Type B pancreatic cell (in vitro differentiated cells): ENCODE measurements around the gene SAE1. TPM values are rescaled to one million over a fixed set of nuclear protein-coding genes. Genes with fewer than 3 reads are reported as not detected.
A peak's percentile ranks its signal among the peaks of the same experiment; 100 is the strongest.

ENCODE experiments used
- DNase-seq: peaks from one replicate; pipeline ENCODE4 v3.0.0; 2021; ENCODE audit warnings: mixed read lengths; ENCODE audit not compliant: unreplicated experiment; ENCODE audit errors: extremely low spot score
- H3K27ac Mint-ChIP-seq: 2 replicates; pipeline ENCODE4 v1.8.0; 2021; ENCODE audit warnings: mild to moderate bottlenecking, mixed read lengths
- H3K27me3 Mint-ChIP-seq: 2 replicates; pipeline ENCODE4 v1.8.0; 2021; ENCODE audit warnings: mixed read lengths
- H3K36me3 Mint-ChIP-seq: 2 replicates; pipeline ENCODE4 v1.8.0; 2021; ENCODE audit warnings: mixed read lengths
- H3K4me1 Mint-ChIP-seq: one replicate; pipeline ENCODE4 v1.8.0; 2021; ENCODE audit warnings: mixed read lengths; ENCODE audit not compliant: unreplicated experiment
- H3K4me3 Mint-ChIP-seq: 2 replicates; pipeline ENCODE4 v1.8.0; 2021; ENCODE audit warnings: mild to moderate bottlenecking, mixed read lengths
- H3K9me3 Mint-ChIP-seq: 2 replicates; pipeline ENCODE4 v1.8.0; 2021; ENCODE audit warnings: mixed read lengths
- total RNA-seq: library from RNA; stranded (reverse); gene quantifications from 2 replicates; pipeline ENCODE4 v1.2.1, GENCODE V29; 2021; ENCODE audit warnings: low replicate concordance
- TF ChIP-seq, protein P1 (sequence below): fragments of 200-600 bp; sonication (generic); conservative IDR thresholded peaks from 2 replicates; pipeline ENCODE4 v1.5.0; 2021; ENCODE audit warnings: antibody characterized with exemption, mild to moderate bottlenecking

Gene SAE1
- total RNA-seq, 1 donor from 2014 or later, result 155 TPM

GRCh38 chr19:47107202-47107952 lies 23.3 kb upstream of the SAE1 start:
- no peak for DNase-seq

DNA sequence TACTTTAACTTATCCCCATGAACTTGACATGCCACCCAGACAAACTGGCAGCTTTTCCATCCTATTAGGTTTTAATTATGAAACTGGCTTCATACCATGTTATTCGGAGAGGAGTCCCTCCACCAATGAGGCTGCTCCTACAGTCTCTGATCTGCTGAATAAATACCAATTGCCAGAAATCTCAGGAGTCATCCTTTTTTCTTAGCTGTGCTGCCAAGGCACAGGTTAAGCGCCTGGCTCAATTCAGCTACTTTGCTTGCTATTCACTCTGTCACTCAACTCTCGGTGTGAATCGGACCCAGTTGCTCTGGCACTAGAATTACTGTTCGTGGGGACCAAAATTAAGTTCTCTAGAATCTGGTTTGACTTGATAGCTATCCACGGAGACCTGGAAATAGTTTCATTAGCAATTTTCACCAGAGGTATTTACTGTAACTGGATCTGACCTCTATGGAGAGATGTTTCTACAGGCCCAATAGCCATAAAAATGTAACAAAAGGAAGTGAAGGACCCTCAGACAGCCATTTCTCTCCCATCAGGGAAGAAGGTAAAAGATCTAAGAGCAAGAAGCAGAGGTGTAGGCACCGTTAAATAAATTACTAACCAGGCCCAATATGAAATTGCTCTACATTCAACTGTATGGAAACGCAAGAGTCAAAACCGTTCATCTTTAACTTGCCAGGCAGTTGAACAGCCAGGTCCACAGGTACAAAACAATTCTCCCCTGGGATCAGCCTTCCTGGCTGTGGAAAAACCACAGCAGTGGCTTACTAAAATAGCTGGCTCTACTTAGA lies 22.5 kb upstream of the SAE1 start:
- TF ChIP-seq, protein P1, sequence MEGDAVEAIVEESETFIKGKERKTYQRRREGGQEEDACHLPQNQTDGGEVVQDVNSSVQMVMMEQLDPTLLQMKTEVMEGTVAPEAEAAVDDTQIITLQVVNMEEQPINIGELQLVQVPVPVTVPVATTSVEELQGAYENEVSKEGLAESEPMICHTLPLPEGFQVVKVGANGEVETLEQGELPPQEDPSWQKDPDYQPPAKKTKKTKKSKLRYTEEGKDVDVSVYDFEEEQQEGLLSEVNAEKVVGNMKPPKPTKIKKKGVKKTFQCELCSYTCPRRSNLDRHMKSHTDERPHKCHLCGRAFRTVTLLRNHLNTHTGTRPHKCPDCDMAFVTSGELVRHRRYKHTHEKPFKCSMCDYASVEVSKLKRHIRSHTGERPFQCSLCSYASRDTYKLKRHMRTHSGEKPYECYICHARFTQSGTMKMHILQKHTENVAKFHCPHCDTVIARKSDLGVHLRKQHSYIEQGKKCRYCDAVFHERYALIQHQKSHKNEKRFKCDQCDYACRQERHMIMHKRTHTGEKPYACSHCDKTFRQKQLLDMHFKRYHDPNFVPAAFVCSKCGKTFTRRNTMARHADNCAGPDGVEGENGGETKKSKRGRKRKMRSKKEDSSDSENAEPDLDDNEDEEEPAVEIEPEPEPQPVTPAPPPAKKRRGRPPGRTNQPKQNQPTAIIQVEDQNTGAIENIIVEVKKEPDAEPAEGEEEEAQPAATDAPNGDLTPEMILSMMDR, result no peak
- Mint-ChIP-seq H3K9me3 (no peaks in the 10 kb centered on the region), H3K4me1 (peaks cover 43% of the 10 kb centered on the region), H3K4me3 (peak overlapping the region; percentile 74), H3K36me3 (peaks cover 19% of the 10 kb centered on the region), H3K27ac (peak overlapping the region; percentile 100), H3K27me3 (peaks cover 2% of the 10 kb centered on the region)
- no peak for DNase-seq

More at GRCh38 chr19:47107202-47107952, 23.3 kb upstream of the SAE1 start:
- H3K36me3 Mint-ChIP-seq, result peaks cover 19% of the 10 kb centered on the region
- H3K27me3 Mint-ChIP-seq, result no peaks in the 10 kb centered on the region
- peak overlapping the region; percentile 74 for H3K4me3 Mint-ChIP-seq
- no peaks in the 10 kb centered on the region for H3K9me3 Mint-ChIP-seq
- TF ChIP-seq, protein P1, result no peak
- H3K27ac Mint-ChIP-seq, result peak overlapping the region; percentile 100
- peaks cover 51% of the 10 kb centered on the region for H3K4me1 Mint-ChIP-seq

DNA sequence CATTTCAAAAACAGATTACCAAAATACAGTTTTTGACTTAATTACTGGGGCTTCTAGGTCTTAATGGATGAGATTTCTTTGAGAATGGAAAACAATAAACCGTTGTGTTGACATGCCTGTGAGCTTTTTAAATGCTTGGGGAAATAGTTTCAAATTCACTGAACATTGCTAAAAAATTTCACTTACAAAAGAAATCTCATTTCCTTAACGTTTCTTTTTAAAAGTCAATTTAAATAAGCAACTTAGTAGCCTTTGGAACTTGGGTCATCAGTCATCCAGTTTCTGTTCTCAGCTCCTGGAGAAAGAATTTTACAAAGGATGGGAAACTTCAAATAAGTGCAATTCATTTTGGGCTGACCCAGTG lies 21.5 kb upstream of the SAE1 start:
- Mint-ChIP-seq H3K4me3 (peak overlapping the region; percentile 95), H3K4me1 (peaks cover 52% of the 10 kb centered on the region), H3K27me3 (peaks cover 6% of the 10 kb centered on the region), H3K36me3 (peaks cover 24% of the 10 kb centered on the region), H3K9me3 (no peaks in the 10 kb centered on the region), H3K27ac (peak overlapping the region; percentile 100)
- no peak for DNase-seq
- TF ChIP-seq, protein P1, result no peak

GRCh38 chr19:47109541-47110375 lies 20.9 kb upstream of the SAE1 start:
- Mint-ChIP-seq H3K27ac (peak overlapping the region; percentile 100), H3K4me1 (peaks cover 54% of the 10 kb centered on the region), H3K27me3 (peaks cover 6% of the 10 kb centered on the region), H3K9me3 (no peaks in the 10 kb centered on the region), H3K36me3 (peaks cover 24% of the 10 kb centered on the region), H3K4me3 (peak overlapping the region; percentile 95)
- DNase-seq, result no peak
- TF ChIP-seq, protein P1, result no peak

DNA sequence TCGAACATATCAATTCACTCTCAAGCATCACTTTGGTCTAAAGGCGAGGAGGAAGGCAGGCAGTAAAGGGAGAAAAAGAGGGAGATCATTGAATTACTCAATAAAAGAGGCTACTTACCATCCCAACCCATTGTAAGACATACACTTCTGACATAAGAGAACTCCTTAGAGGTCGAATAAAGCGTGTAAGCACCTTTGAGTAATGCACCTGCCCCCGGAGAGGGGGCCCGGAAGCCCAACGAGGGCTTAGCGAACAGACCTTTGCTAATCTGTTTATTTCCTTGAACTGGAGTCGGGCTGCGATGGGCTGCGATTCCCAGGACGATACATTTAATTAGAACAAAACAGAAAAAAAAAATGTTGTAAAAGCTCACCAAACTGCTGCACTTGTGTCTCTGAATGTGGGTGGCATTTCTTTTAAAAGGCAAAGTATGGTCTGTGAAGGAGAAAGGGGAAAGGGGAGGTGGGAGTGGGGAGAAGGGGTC lies 20.1 kb upstream of the SAE1 start:
- Mint-ChIP-seq H3K9me3 (no peaks in the 10 kb centered on the region), H3K36me3 (peaks cover 23% of the 10 kb centered on the region), H3K27ac (peak overlapping the region; percentile 100), H3K4me1 (peaks cover 52% of the 10 kb centered on the region), H3K4me3 (peak overlapping the region; percentile 95), H3K27me3 (peaks cover 6% of the 10 kb centered on the region)
- TF ChIP-seq, protein P1, result no peak
- no peak for DNase-seq
